ENCODE measurements around the gene SPHK1.
A peak's percentile ranks its signal among the peaks of the same experiment; 100 is the strongest.

Gene SPHK1

DNA sequence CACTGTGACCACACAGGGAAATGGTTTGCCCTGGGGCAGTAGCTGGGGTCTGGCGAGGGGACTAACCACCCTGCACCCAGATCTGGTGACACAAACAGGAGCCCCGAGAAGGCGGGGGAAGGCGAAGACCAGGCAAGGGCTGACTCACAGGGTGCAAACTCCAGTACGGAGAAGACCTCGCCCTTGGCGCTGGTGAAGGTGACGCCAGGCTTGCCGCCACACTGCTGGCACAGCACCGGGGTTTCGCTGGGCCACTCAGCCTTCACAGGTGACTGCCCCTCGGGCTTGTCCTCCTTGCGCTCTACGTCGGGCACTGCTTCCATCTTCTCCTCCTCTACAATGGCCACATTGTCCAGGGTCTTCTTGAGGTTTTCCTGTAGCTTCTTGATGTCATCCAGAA, 11.6 kb downstream of the SPHK1 start:
- no peaks in the 10 kb centered on the region for H3K9me3 ChIP-seq (ENCODE audit: insufficient read depth, low read length)
- no peak overlapping the region for H3K27ac ChIP-seq (ENCODE audit: low read length)
- no peaks in the 10 kb centered on the region for H3K27me3 ChIP-seq (ENCODE audit: low read depth, low read length)
- no peaks in the 10 kb centered on the region for H4K20me1 ChIP-seq (ENCODE audit: insufficient read depth, low read length)
- H2AFZ ChIP-seq (ENCODE audit: low read depth, low read length), result no peak overlapping the region
- H3K9ac ChIP-seq (ENCODE audit: low read length), result no peak overlapping the region
- peaks cover 38% of the 10 kb centered on the region for H3K36me3 ChIP-seq (replicated peaks; ENCODE audit: low read depth, low read length)
- no peak overlapping the region for H3K4me2 ChIP-seq (ENCODE audit: low read length)
- TF ChIP-seq, protein P1, sequence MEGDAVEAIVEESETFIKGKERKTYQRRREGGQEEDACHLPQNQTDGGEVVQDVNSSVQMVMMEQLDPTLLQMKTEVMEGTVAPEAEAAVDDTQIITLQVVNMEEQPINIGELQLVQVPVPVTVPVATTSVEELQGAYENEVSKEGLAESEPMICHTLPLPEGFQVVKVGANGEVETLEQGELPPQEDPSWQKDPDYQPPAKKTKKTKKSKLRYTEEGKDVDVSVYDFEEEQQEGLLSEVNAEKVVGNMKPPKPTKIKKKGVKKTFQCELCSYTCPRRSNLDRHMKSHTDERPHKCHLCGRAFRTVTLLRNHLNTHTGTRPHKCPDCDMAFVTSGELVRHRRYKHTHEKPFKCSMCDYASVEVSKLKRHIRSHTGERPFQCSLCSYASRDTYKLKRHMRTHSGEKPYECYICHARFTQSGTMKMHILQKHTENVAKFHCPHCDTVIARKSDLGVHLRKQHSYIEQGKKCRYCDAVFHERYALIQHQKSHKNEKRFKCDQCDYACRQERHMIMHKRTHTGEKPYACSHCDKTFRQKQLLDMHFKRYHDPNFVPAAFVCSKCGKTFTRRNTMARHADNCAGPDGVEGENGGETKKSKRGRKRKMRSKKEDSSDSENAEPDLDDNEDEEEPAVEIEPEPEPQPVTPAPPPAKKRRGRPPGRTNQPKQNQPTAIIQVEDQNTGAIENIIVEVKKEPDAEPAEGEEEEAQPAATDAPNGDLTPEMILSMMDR (IDR thresholded peaks at IDR 0.05; ENCODE audit: low read depth, low read length), result no peak
- no peak for TF ChIP-seq EZH2phosphoT487 (IDR thresholded peaks at IDR 0.05; ENCODE audit: low read depth)
- no peaks in the 10 kb centered on the region for H3K79me2 ChIP-seq (ENCODE audit: low read length)
- H3K4me3 ChIP-seq (ENCODE audit: low read length), result no peak overlapping the region
- no peaks in the 10 kb centered on the region for H3K4me1 ChIP-seq (ENCODE audit: low read length)

DNA sequence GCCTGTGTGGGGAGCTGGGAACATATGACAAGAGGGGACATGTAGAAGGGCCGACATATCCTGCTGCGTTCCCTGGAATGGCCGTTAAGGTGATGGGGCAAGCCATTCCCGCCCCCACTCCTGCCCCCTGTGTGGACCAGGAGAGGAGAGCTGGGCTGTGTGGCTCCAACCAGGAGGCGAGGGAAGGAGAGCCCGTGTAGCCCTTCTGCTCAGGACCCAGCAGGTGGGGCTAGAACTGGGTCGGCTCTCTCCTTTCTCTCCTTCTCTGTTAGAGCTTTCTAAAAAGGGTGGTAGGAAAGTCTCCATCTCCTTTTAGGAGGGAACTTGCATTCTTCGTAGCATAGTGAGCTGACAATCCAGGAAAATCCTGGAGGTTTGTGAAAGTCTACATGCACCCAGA, 12.8 kb downstream of the SPHK1 start:
- no peaks in the 10 kb centered on the region for H4K20me1 ChIP-seq (ENCODE audit: insufficient read depth, low read length)
- no peaks in the 10 kb centered on the region for H3K4me1 ChIP-seq (ENCODE audit: low read length)
- H3K4me3 ChIP-seq (ENCODE audit: low read length), result no peak overlapping the region
- no peak overlapping the region for H2AFZ ChIP-seq (ENCODE audit: low read depth, low read length)
- H3K9me3 ChIP-seq (ENCODE audit: insufficient read depth, low read length), result no peaks in the 10 kb centered on the region
- H3K27ac ChIP-seq (ENCODE audit: low read length), result no peak overlapping the region
- H3K9ac ChIP-seq (ENCODE audit: low read length), result no peak overlapping the region
- no peaks in the 10 kb centered on the region for H3K79me2 ChIP-seq (ENCODE audit: low read length)
- TF ChIP-seq, protein P1 (IDR thresholded peaks at IDR 0.05; ENCODE audit: low read depth, low read length), result no peak
- no peak for TF ChIP-seq EZH2phosphoT487 (IDR thresholded peaks at IDR 0.05; ENCODE audit: low read depth)
- H3K4me2 ChIP-seq (ENCODE audit: low read length), result no peak overlapping the region
- peaks cover 45% of the 10 kb centered on the region for H3K36me3 ChIP-seq (replicated peaks; ENCODE audit: low read depth, low read length)
- no peaks in the 10 kb centered on the region for H3K27me3 ChIP-seq (ENCODE audit: low read depth, low read length)

DNA sequence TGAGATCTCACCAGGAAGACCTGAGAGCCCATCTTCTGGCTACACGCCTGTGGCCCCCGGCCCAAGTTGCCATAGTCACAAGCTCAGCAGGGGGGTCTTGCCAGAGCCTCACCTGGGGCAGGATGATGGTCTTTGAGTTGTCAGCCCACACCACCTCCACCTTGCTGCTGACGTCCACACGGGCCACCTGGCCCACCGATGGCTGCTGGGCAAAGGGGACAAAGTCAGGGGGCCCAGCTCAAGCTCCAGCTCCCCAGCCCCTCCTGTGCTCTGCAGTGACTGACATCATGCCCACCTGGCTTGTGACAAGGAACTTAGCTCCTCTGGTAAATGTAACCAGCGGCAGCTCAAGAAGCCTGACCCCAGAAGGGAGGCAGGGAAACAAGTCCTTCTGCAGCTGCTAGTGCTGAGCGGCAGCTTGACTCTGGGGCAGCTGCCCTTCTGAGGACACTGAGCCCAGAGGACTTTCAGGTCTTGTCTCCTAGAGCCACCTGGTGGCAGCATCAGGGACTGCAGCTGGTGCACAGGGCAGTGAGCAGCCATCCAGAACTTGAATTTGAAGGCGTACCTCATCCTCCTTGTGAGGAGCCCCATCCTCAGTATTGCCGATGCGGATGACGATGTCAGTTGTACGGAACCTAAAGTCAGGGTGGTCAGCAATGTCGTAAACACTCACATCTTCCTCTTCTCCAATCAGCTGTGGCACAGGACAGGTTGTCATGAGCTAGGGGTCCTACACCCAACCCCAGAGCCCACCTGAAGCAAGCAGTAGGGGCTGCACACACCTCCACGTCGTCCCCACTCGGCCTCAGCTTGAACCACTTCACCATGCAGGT, 13.5 kb downstream of the SPHK1 start:
- Histone ChIP-seq H3K4me3 (ENCODE audit: low read length) (no peak overlapping the region), H3K79me2 (ENCODE audit: low read length) (no peaks in the 10 kb centered on the region), H3K4me1 (ENCODE audit: low read length) (no peaks in the 10 kb centered on the region), H3K27ac (ENCODE audit: low read length) (no peak overlapping the region), H3K27me3 (ENCODE audit: low read depth, low read length) (no peaks in the 10 kb centered on the region), H4K20me1 (ENCODE audit: insufficient read depth, low read length) (no peaks in the 10 kb centered on the region), H2AFZ (ENCODE audit: low read depth, low read length) (no peak overlapping the region), H3K9ac (ENCODE audit: low read length) (no peak overlapping the region), H3K4me2 (ENCODE audit: low read length) (no peak overlapping the region), H3K36me3 (replicated peaks; ENCODE audit: low read depth, low read length) (peaks cover 51% of the 10 kb centered on the region), H3K9me3 (ENCODE audit: insufficient read depth, low read length) (no peaks in the 10 kb centered on the region)
- TF ChIP-seq, protein P1 (IDR thresholded peaks at IDR 0.05; ENCODE audit: low read depth, low read length), result peak; percentile 89
- TF ChIP-seq EZH2phosphoT487 (IDR thresholded peaks at IDR 0.05; ENCODE audit: low read depth), result no peak

DNA sequence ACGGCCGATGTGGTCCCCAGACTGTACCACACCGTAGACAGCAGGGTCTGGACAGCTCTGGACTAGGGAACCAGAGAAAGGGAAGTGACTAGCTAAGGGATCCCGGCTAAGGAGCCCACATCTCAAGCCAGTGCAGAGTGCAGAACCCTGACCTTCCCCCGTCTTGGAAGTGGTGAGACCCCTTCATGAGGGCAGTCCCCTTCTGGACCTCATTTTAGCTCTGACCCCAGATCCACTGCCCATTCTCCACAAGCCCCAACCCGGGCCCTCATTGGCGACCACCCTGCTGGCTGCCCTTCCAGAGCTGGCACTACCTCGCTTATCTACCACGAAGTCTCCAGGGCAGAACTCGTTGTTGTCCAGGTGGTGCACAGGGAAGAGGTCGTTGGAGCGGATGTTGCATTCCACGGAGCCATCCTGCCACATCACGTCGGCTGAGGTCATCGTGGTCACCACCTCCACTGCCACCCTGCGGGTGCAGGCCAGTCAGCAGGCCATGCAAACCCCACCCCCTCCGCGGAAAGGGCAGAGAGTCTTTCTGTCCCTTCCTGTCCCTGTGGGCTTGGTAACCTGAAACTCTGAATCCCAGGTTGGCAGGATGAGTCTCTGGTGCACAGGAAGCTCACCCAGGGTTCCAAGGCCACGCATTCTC, 14.2 kb downstream of the SPHK1 start:
- peaks cover 48% of the 10 kb centered on the region for H3K36me3 ChIP-seq (replicated peaks; ENCODE audit: low read depth, low read length)
- no peak overlapping the region for H3K4me2 ChIP-seq (ENCODE audit: low read length)
- H3K4me1 ChIP-seq (ENCODE audit: low read length), result no peaks in the 10 kb centered on the region
- TF ChIP-seq EZH2phosphoT487 (IDR thresholded peaks at IDR 0.05; ENCODE audit: low read depth), result no peak
- TF ChIP-seq, protein P1 (IDR thresholded peaks at IDR 0.05; ENCODE audit: low read depth, low read length), result no peak
- no peak overlapping the region for H3K27ac ChIP-seq (ENCODE audit: low read length)
- no peaks in the 10 kb centered on the region for H3K9me3 ChIP-seq (ENCODE audit: insufficient read depth, low read length)
- no peaks in the 10 kb centered on the region for H4K20me1 ChIP-seq (ENCODE audit: insufficient read depth, low read length)
- H3K27me3 ChIP-seq (ENCODE audit: low read depth, low read length), result no peaks in the 10 kb centered on the region
- no peak overlapping the region for H2AFZ ChIP-seq (ENCODE audit: low read depth, low read length)
- no peak overlapping the region for H3K9ac ChIP-seq (ENCODE audit: low read length)
- H3K4me3 ChIP-seq (ENCODE audit: low read length), result no peak overlapping the region
- H3K79me2 ChIP-seq (ENCODE audit: low read length), result no peaks in the 10 kb centered on the region

All from OCI-LY3 (cell line).